Osteoblast (primary cell): ENCODE data around the gene MAP2K3. TPM values are rescaled to one million over a fixed set of nuclear protein-coding genes. Genes with fewer than 3 reads are reported as not detected.

Experiments used
- DNase-seq: peaks from one replicate; pipeline ENCODE4 v3.0.0; 2011; ENCODE audit warnings: low spot score, mixed read lengths; ENCODE audit not compliant: insufficient read length; ENCODE audit errors: missing footprints
- H2AFZ ChIP-seq: 2 replicates; pipeline ENCODE4 v1.6.0; 2011; ENCODE audit warnings: mild to moderate bottlenecking, low read length
- H3K27ac ChIP-seq: 2 replicates; pipeline ENCODE4 v1.5.1; 2011; ENCODE audit warnings: mild to moderate bottlenecking, low read depth, low read length, moderate library complexity
- H3K27me3 ChIP-seq: 2 replicates; pipeline ENCODE4 v1.6.0; 2012; ENCODE audit warnings: mild to moderate bottlenecking, control low read depth, inconsistent platforms, low read length, moderate library complexity; ENCODE audit not compliant: insufficient read depth
- H3K36me3 ChIP-seq: 2 replicates; pipeline ENCODE4 v1.5.1; 2011; ENCODE audit warnings: mild to moderate bottlenecking, low read length, control low read depth, moderate library complexity; ENCODE audit not compliant: insufficient read depth
- H3K4me1 ChIP-seq: 2 replicates; pipeline ENCODE4 v1.5.1; 2011; ENCODE audit warnings: mild to moderate bottlenecking, low read length, control low read depth, moderate library complexity; ENCODE audit not compliant: insufficient read depth
- H3K4me2 ChIP-seq: 2 replicates; pipeline ENCODE4 v1.6.0; 2011; ENCODE audit warnings: mild to moderate bottlenecking, low read length; ENCODE audit not compliant: insufficient read depth
- H3K4me3 ChIP-seq: fragments of 200-600 bp; sonication (generic); 3 replicates; pipeline ENCODE4 v1.5.1; 2012; ENCODE audit warnings: mild to moderate bottlenecking, low read length, inconsistent platforms; ENCODE audit not compliant: insufficient read depth
- H3K79me2 ChIP-seq: 2 replicates; pipeline ENCODE4 v1.6.0; 2012; ENCODE audit warnings: mild to moderate bottlenecking, low read length, control low read depth, inconsistent platforms; ENCODE audit not compliant: insufficient read depth
- H3K9me3 ChIP-seq: 2 replicates; pipeline ENCODE4 v1.5.1; 2011; ENCODE audit warnings: low read depth, low read length, control low read depth
- H4K20me1 ChIP-seq: 2 replicates; pipeline ENCODE4 v1.6.0; 2012; ENCODE audit warnings: mild to moderate bottlenecking, low read length, control low read depth; ENCODE audit not compliant: insufficient read depth
- total RNA-seq: library from RNA; depleted of rRNA; stranded (reverse); fragments of >200 nt; gene quantifications from 2 replicates; pipeline ENCODE4 v1.2.3, GENCODE V29; 2012
- TF ChIP-seq, protein P1 (sequence below): IDR thresholded peaks from 2 replicates; pipeline ENCODE4 v1.5.1; 2011; ENCODE audit warnings: mild to moderate bottlenecking, low read depth, low read length, moderate library complexity; ENCODE audit errors: extremely low read depth

Gene MAP2K3
- total RNA-seq, 1 donor: 27.5 TPM

DNA sequence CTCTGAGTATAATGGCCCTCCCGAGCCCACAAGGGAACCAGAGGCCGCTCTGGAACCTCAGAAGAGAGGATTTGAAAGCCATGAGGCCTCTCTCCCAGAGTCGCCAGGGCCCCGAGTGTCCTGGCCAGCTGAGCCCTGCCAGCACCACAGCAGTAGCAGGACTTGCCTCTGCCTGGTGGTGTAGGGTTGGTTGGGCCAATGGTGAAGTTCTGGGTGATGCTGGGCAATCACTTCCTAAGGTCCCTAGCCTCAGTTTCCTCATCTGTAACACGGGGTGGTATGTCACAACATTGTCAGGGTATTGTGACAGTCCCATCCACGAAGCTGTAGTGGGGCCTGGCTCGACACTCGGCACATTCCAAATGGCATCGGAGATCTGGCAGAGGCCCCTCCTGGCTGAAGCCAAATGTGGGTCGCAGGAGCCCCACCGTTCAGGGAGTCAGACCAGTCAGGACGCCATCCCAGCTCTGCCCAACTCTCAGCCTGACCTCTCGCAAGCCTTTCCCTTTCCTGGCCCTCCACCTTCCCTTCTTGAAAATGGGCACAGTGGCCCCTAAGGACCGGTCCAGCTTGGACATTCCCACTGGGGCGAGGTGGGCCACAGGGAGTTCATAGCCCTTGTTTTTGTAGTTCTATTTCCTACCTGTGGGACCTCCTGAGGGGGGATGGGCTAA is 33.0 kb upstream of the MAP2K3 start:
- Histone ChIP-seq H3K36me3 (no peaks in the 10 kb centered on the region), H2AFZ (no peak overlapping the region), H3K4me3 (no peak overlapping the region), H3K4me2 (peak overlapping the region; percentile 77), H3K27me3 (no peaks in the 10 kb centered on the region), H4K20me1 (peaks cover 18% of the 10 kb centered on the region), H3K79me2 (no peaks in the 10 kb centered on the region), H3K9me3 (no peaks in the 10 kb centered on the region), H3K27ac (no peak overlapping the region), H3K4me1 (peaks cover 16% of the 10 kb centered on the region)
- TF ChIP-seq, protein P1, sequence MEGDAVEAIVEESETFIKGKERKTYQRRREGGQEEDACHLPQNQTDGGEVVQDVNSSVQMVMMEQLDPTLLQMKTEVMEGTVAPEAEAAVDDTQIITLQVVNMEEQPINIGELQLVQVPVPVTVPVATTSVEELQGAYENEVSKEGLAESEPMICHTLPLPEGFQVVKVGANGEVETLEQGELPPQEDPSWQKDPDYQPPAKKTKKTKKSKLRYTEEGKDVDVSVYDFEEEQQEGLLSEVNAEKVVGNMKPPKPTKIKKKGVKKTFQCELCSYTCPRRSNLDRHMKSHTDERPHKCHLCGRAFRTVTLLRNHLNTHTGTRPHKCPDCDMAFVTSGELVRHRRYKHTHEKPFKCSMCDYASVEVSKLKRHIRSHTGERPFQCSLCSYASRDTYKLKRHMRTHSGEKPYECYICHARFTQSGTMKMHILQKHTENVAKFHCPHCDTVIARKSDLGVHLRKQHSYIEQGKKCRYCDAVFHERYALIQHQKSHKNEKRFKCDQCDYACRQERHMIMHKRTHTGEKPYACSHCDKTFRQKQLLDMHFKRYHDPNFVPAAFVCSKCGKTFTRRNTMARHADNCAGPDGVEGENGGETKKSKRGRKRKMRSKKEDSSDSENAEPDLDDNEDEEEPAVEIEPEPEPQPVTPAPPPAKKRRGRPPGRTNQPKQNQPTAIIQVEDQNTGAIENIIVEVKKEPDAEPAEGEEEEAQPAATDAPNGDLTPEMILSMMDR: no peak
- peak; percentile 58 for DNase-seq

DNA sequence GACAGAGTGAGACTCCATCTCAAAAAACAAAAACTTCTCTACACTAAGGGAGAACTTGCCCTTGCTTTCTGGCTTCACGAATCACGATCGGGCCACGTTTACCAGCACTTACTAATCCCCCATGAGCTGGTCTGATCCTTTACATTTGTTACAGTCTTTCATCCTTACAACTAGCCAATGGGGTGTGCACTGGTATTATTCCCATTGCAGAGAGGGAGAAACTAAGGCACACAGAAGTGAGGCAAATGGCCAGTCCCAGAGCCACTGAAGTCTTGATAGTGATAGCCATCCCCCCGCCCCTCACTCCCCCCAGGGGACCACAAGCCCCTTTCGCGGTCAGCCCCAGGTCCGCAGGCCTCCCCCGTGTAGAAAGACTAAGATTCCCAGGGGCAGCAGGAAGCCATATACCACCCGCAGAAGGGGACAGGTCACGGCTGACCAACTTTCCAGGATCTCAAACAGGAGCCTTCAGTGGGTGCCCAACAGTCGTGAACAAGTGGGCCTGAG is 32.2 kb upstream of the MAP2K3 start:
- Histone ChIP-seq H3K4me2 (peak overlapping the region; percentile 77), H3K36me3 (no peaks in the 10 kb centered on the region), H3K27ac (no peak overlapping the region), H2AFZ (no peak overlapping the region), H3K9me3 (no peaks in the 10 kb centered on the region), H3K4me1 (peaks cover 16% of the 10 kb centered on the region), H3K27me3 (no peaks in the 10 kb centered on the region), H4K20me1 (peaks cover 13% of the 10 kb centered on the region), H3K4me3 (peak overlapping the region; percentile 75), H3K79me2 (no peaks in the 10 kb centered on the region)
- TF ChIP-seq, protein P1: no peak
- peak; percentile 73 for DNase-seq

DNA sequence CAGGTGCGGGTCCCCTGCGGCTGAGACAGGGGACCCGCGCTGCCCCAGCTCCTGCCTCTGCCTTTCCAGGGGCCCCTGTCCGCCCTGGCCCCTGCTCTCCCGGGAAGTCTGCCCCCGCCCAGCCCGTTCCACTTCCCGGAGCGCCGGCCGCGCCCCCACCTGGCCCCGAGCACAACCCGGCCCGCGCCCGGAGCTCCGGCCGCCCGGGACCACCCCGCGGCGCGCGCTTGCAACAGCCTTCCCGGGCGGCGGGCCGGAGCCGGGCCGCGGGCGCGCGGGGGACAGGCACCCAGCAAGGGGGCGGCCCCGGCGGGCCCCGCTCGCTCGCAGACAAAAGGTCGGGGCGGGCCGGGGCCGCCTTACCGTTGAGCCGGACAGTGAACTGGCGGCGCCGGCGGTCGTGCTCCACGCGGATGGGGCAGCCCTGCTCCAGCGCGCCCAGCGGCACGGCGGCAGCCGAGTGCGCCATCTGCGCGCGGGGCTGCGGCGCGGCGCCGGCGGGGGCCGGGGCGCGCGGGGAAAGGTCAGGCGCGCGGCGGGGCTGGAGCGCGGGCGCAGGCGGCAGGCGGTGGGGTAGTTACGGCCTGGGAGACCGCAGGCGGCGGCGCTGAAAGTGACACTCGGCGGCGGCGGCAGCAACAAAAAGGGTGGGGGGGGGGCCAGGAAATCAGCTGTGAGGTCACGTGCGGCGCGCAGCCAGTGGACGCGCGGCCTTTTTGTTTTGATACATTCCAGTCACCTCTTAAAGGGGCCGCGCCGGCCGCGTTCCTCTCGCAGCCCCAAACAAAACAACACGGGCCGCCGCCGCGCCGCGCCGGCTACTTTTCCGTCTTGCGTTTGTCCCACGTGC is 31.5 kb upstream of the MAP2K3 start, which contains the start of gene NATD1:
Gene NATD1, minus strand, starts transcription at position 615 of the 850 bp plus-strand sequence. Its CDS starts 146 bp downstream, at position 469.
- H3K27ac ChIP-seq: no peak within 1 kb of the TSS
- peak within 1 kb of the TSS; percentile 75 for H3K4me3 ChIP-seq
- peaks cover 16% of the 10 kb centered on the region for H3K4me1 ChIP-seq

More for the DNA sequence above, 31.5 kb upstream of the MAP2K3 start, which contains the start of gene NATD1:
- H3K36me3 ChIP-seq: no peaks in the 10 kb centered on the region
- H3K79me2 ChIP-seq: no peaks in the 10 kb centered on the region
- H3K9me3 ChIP-seq: no peaks in the 10 kb centered on the region
- H4K20me1 ChIP-seq: peaks cover 10% of the 10 kb centered on the region
- no peaks in the 10 kb centered on the region for H3K27me3 ChIP-seq
- peak within 1 kb of the TSS; percentile 94 for H3K4me2 ChIP-seq
- H2AFZ ChIP-seq: peak within 1 kb of the TSS; percentile 92
- TF ChIP-seq, protein P1: no peak
- DNase-seq: peak; percentile 98
